Natural killer cell treated with Interleukin-12 subunit alpha and Interleukin-12 subunit beta and Interleukin-15 and Interleukin-18, amount 100 ng/mL, for 72 hours (primary cell): Measurements from ENCODE around the gene CASTOR1. TPM values are rescaled to one million over a fixed set of nuclear protein-coding genes. Genes with fewer than 3 reads are reported as not detected.

ENCODE experiments used
- ATAC-seq, 2 donors: fragments of 150-1000 bp; cut with Tn5 transposase in 1 of 2; sonication (Bioruptor Pico), chemical (Tn5 transposase) in 1 of 2; 2 replicates each; pipeline ENCODE4 v1.10.0; 2021
- DNase-seq: peaks from one replicate; pipeline ENCODE4 v3.0.0; 2022; ENCODE audit warnings: low spot score
- H3K27ac Mint-ChIP-seq, 2 donors: 1 replicate in 1 of 2; 2 replicates in 1 of 2; pipeline ENCODE4 v1.8.0; 2022; ENCODE audit warnings: mixed read lengths in 2 of 2, mild to moderate bottlenecking in 1 of 2, moderate library complexity in 1 of 2
- H3K27me3 Mint-ChIP-seq, 2 donors: 1 replicate in 1 of 2; 2 replicates in 1 of 2; pipeline ENCODE4 v1.8.0; 2022; ENCODE audit warnings: mixed read lengths in 2 of 2
- H3K36me3 Mint-ChIP-seq: one replicate; pipeline ENCODE4 v1.8.0; 2022; ENCODE audit warnings: mixed read lengths
- H3K4me1 Mint-ChIP-seq, 2 donors: 1 replicate in 1 of 2; 2 replicates in 1 of 2; pipeline ENCODE4 v1.8.0; 2022; ENCODE audit warnings: low read depth in 2 of 2, mixed read lengths in 2 of 2, mild to moderate bottlenecking in 1 of 2
- H3K4me3 Mint-ChIP-seq: one replicate; pipeline ENCODE4 v1.8.0; 2022; ENCODE audit warnings: mixed read lengths
- H3K9me3 Mint-ChIP-seq: 2 replicates; pipeline ENCODE4 v1.8.0; 2022; ENCODE audit warnings: mixed read lengths
- total RNA-seq, 2 donors: library from RNA; stranded (reverse); gene quantifications; one replicate each; pipeline ENCODE4 v1.2.3, GENCODE V29; 2022

Gene CASTOR1
- total RNA-seq, 2 donors from 2014 or later, result 4.0 to 4.4 TPM

- ATAC-seq (peak; percentile 31 to 52), DNase-seq (no peak)
- no peaks in the 10 kb centered on the region for H3K9me3 Mint-ChIP-seq
- H3K4me1 Mint-ChIP-seq, result peaks cover 19 to 27% of the 10 kb centered on the region in 2 donors
- H3K27me3 Mint-ChIP-seq, result peaks cover 0 to 19% of the 10 kb centered on the region in 2 donors
- H3K36me3 Mint-ChIP-seq, result no peaks in the 10 kb centered on the region
- H3K4me3 Mint-ChIP-seq, result no peak overlapping the region
- H3K27ac Mint-ChIP-seq, result no peak overlapping the region
These were observed 10.1 kb downstream of the CASTOR1 start for GRCh38 chr22:30279046-30279788.

- Mint-ChIP-seq H3K4me1 (peaks cover 30 to 34% of the 10 kb centered on the region in 2 donors), H3K9me3 (no peaks in the 10 kb centered on the region), H3K36me3 (no peaks in the 10 kb centered on the region), H3K27me3 (peaks cover 0 to 19% of the 10 kb centered on the region in 2 donors), H3K27ac (no peak overlapping the region), H3K4me3 (no peak overlapping the region)
- ATAC-seq, result no peak
- no peak for DNase-seq
These were observed 11.6 kb downstream of the CASTOR1 start for GRCh38 chr22:30277547-30278344.

DNA sequence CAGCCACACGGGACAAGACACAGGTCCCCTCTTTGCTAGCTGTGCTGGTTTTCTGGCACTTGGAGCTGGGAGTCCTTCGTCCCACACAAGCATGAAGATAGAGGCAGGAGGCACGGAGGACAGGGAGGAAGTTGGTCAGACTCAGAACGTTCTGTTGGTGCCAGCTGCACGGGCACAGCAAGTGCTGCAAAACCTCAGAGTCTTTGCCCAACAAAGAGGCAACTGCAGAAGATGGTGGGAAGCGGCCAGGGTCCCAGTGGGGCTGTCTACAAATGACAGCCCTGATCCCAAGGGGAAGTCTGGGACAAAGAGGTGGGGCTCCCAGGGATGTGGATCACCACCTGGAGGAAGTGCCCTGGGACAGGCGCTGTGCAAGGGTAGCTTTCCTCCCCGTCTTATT, 13.3 kb downstream of the CASTOR1 start:
- no peak for ATAC-seq
- Mint-ChIP-seq H3K9me3 (no peaks in the 10 kb centered on the region), H3K27me3 (peaks cover 0 to 19% of the 10 kb centered on the region in 2 donors), H3K4me1 (peaks cover 35% of the 10 kb centered on the region in 2 donors), H3K4me3 (no peak overlapping the region), H3K36me3 (no peaks in the 10 kb centered on the region), H3K27ac (peak overlapping the region in 1 of 2 donors; percentile 5)
- DNase-seq, result no peak

DNA sequence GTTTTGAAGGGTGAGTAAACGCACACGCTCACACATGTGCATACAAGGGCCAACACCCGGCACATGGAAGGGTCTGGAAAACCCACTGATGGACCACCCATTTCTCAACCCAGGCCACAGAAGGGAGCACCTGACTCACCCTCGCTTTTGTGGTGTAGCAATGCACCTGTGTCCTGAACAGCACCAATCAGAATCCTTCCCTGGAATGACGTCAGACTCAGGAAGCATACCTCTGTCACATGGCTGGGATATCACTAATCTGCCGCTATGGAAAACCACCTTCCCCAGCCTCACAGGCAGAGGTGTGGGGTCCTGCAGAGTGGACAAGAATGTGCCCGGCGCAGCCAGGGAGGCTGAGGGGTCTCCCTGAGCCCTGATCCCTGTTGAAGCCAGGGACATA, 13.7 kb downstream of the CASTOR1 start:
- ATAC-seq (no peak), DNase-seq (no peak)
- Mint-ChIP-seq H3K4me3 (no peak overlapping the region), H3K27ac (peak overlapping the region in 1 of 2 donors; percentile 5), H3K27me3 (peaks cover 0 to 19% of the 10 kb centered on the region in 2 donors), H3K36me3 (no peaks in the 10 kb centered on the region), H3K9me3 (no peaks in the 10 kb centered on the region), H3K4me1 (peaks cover 35 to 37% of the 10 kb centered on the region in 2 donors)

DNA sequence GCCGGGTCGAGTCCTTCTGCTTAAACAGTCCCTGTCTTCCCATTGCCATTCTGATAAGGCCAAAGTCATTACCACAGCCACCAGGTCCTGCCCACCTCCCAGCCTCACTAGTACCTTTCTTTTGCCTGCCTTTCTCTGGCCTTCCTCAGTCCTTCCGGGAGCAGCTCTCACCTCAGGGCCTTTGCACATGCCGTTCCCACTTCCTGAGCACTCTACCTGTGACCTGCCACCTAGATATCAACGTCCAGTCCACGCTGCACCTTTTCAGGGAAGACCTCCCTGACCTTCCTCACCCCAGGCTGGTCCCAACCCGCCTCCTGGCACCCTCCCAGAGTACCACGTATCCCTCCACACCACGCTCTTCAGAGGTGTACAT, 14.9 kb downstream of the CASTOR1 start:
- ATAC-seq, result no peak
- Mint-ChIP-seq H3K27ac (no peak overlapping the region), H3K4me3 (no peak overlapping the region), H3K27me3 (peaks cover 0 to 19% of the 10 kb centered on the region in 2 donors), H3K36me3 (no peaks in the 10 kb centered on the region), H3K4me1 (peaks cover 31 to 35% of the 10 kb centered on the region in 2 donors), H3K9me3 (no peaks in the 10 kb centered on the region)
- DNase-seq, result no peak

- H3K27ac Mint-ChIP-seq, result peak overlapping the region; percentile 38 to 47
- no peak overlapping the region for H3K4me3 Mint-ChIP-seq
- no peaks in the 10 kb centered on the region for H3K36me3 Mint-ChIP-seq
These were observed 15.4 kb downstream of the CASTOR1 start for GRCh38 chr22:30273711-30274436.

DNA sequence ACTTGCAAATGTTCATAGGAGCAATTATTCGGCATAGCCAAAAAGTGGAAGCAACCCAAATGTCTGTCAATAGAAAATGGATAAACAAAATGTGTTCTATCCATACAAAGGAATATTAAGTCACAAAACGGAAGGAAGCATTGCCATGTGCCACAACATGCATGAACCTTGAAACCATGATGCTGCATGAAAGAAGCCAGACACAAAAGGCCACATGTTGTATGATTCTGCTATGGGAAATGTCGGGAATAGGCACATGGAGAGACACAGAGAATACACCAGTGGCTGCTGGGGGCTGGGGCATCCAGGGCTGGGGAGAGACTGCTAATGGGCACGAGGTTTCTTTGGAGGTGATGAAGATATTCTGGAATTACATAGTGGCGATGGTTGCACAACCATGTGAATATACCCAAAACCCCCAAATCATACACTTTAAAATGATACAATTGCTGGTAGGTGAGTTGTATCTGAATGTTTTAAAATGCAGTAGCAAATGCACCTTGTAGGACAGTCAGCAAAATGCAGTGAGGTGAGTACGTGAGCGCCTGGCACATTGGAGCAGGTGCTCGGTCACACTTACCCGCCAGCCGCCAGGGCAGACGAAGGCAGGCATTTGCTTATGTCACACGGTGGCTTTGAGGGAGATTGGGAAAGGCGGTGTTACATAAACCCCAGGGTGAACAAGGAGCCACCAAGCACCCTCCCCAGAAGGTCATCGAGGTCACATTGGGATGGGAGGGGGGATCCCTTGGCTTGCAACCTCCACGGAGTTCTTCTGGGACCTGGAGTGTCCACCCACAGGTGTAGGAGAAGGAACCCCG, 16.3 kb downstream of the CASTOR1 start:
- ATAC-seq (no peak), DNase-seq (no peak)
- H3K36me3 Mint-ChIP-seq, result no peaks in the 10 kb centered on the region
- no peak overlapping the region for H3K4me3 Mint-ChIP-seq
- H3K27ac Mint-ChIP-seq, result peak overlapping the region; percentile 38 to 47
- no peaks in the 10 kb centered on the region for H3K9me3 Mint-ChIP-seq
- H3K27me3 Mint-ChIP-seq, result peaks cover 0 to 18% of the 10 kb centered on the region in 2 donors
- H3K4me1 Mint-ChIP-seq, result peaks cover 34 to 38% of the 10 kb centered on the region in 2 donors

More at GRCh38 chr22:30273711-30274436, 15.4 kb downstream of the CASTOR1 start:
- Mint-ChIP-seq H3K9me3 (no peaks in the 10 kb centered on the region), H3K4me1 (peaks cover 31 to 34% of the 10 kb centered on the region in 2 donors), H3K27me3 (peaks cover 0 to 19% of the 10 kb centered on the region in 2 donors)
- DNase-seq (no peak), ATAC-seq (no peak)

GRCh38 chr22:30270832-30271231, 18.5 kb downstream of the CASTOR1 start:
- no peak for ATAC-seq
- peaks cover 0 to 7% of the 10 kb centered on the region in 2 donors for H3K27me3 Mint-ChIP-seq
- H3K4me3 Mint-ChIP-seq, result peak overlapping the region; percentile 11
- no peaks in the 10 kb centered on the region for H3K9me3 Mint-ChIP-seq
- peak overlapping the region; percentile 33 to 41 for H3K27ac Mint-ChIP-seq
- peaks cover 32 to 38% of the 10 kb centered on the region in 2 donors for H3K4me1 Mint-ChIP-seq
- DNase-seq, result no peak
- no peaks in the 10 kb centered on the region for H3K36me3 Mint-ChIP-seq

DNA sequence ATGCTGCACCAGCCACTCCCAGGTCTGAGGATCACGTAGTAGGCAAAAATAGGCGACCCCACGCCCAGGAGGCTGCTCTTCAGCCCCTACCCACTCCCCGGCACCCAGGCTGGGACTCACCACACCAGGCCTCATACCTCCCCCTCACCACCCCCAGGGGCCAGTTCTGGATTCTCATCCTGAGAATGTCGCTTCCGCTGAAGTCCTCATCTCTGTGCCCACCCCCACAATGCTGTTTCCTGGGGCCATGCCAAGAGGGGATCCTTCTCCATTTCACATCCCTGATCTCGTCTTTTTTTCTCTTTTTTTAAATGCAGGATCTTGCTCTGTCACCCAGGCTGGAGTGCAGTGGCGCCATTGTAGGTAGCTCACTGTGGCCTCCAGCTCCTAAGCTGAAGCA, 21.0 kb downstream of the CASTOR1 start:
- ATAC-seq (no peak), DNase-seq (no peak)
- peaks cover 29 to 35% of the 10 kb centered on the region in 2 donors for H3K4me1 Mint-ChIP-seq
- no peaks in the 10 kb centered on the region for H3K27me3 Mint-ChIP-seq
- H3K27ac Mint-ChIP-seq, result peak overlapping the region; percentile 94 to 97
- H3K4me3 Mint-ChIP-seq, result peak overlapping the region; percentile 91
- no peaks in the 10 kb centered on the region for H3K36me3 Mint-ChIP-seq
- no peaks in the 10 kb centered on the region for H3K9me3 Mint-ChIP-seq

- peak in 1 of 2 donors; percentile 15 for ATAC-seq
- Mint-ChIP-seq H3K36me3 (no peaks in the 10 kb centered on the region), H3K27ac (peak overlapping the region; percentile 94 to 97), H3K4me3 (peak overlapping the region; percentile 91), H3K27me3 (no peaks in the 10 kb centered on the region), H3K4me1 (peaks cover 26 to 35% of the 10 kb centered on the region in 2 donors), H3K9me3 (no peaks in the 10 kb centered on the region)
- no peak for DNase-seq
These were observed 21.7 kb downstream of the CASTOR1 start for GRCh38 chr22:30267382-30268302.

DNA sequence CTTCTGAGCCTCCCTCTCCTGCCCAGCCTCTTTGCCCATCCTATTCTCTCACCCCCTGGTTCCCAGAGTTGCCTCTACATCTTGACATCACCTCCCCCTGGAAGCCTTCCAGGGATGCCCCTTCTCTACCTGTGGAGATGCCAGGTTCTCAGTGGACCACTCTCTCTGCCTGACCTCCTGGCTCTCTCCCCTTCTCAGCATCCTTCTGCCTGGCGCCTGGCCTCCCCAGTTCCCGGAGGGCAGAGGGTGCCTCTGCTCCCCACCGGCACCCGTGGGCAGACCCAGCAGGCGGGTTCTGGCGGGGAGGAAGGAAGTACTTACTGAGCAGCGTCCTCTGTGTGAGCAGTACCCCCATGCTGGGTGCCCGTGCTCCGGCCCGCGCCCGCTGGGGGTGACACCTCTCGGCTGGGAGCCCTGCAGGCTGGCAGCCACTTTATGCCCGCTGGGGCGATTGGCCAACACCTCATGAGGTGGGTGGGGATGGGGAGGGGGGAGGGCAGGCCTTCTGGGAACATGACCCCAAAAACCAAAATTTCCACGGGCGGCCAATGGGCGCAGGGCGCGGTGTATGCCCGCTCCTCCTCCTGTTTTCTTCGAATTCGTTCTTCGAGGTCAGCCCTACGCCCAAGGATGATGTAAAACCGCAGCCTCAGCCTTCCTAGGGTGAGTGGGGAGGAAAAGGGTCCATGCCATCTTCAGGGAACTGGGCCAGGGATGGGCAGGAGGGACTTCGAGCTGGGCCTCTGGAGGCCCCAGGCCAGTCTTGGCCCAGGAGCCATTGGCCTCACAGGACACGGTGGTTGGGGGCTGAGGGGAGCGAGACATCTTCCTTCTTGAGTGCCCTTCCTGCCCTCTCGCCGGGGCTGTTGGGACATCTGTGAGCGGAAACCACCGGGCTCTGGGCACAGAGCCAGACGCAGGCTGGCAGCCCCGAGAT, 22.6 kb downstream of the CASTOR1 start, which contains the start of gene OSM:
TSS of gene OSM (minus strand) at position 407 of the 937 bp plus-strand sequence. CDS start at position 355, 52 bp downstream.
- H3K4me3 Mint-ChIP-seq, result peak within 1 kb of the TSS; percentile 91
- DNase-seq (peak; percentile 85), ATAC-seq (peak; percentile 64 to 72)
- no peaks in the 10 kb centered on the region for H3K27me3 Mint-ChIP-seq
- H3K27ac Mint-ChIP-seq, result peak within 1 kb of the TSS; percentile 94 to 97
- H3K36me3 Mint-ChIP-seq, result no peaks in the 10 kb centered on the region
- no peaks in the 10 kb centered on the region for H3K9me3 Mint-ChIP-seq
- peaks cover 31 to 42% of the 10 kb centered on the region in 2 donors for H3K4me1 Mint-ChIP-seq
